Measurements from ENCODE around the gene PIGV. TPM values are rescaled to one million over a fixed set of nuclear protein-coding genes. Genes with fewer than 3 reads are reported as not detected.

PIGV gene
- total RNA-seq, result 10 to 100 TPM; 19.9 to 20.3 TPM

DNA sequence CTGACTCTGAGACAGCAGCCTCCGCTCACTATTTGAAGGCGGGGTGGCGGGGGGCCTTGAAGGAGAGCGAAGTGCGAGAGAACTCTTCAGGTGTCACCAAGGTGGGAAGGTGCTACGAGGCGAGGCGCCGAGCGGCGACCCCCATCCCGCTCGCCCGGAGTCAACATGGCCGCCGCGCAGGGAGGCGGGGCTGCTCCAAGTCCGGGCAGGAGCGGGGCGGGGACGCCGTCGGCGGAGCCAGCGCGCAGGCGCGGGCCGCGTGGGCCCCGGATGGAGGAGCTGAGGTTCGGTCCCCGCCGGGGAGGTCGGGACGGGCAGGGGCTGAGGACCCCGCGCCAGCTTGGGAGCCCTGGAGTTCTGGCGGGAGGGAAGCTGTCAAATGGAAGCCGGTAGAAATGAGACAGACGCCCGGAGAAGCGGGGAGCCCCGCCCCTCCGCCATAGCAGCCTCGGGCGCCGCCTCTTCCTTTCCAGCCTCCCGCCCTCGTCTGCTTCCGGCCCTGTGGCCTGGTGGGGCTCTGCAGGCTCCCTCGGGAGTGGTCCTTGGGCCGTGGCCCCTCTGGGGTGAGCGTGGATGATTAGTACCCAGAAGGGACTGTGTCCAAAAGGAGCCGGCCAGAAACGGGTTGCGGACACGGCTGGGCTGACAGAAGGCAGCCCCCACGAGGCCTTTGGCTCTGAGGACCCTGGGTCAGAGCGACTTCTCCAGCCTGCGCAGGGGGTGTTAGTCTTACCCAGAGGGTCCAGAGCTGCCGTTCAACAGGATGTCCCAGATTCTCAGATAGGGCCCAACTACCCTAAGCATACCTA, at the start of gene PIGV:
PIGV (plus strand) TSS at position 245 of the 809 bp plus-strand sequence. CDS start 2,866 bp downstream, outside the sequence.
- H3K4me3 Mint-ChIP-seq, result peak within 1 kb of the TSS; percentile 84
- ChIA-PET POLR2A (interaction anchor here (0.6 to 8.3 kb wide), 39 partner anchors 9 to 1472 kb away, joined by 3 to 325 read pairs (median 4); partner anchors contain the start of genes ARID1A, GPATCH3, GPN2 and SESN2), CTCF (interaction anchor here (0.6 to 8.9 kb wide), 47 partner anchors 10 to 371 kb away, joined by 3 to 334 read pairs (median 11); partner anchors contain the start of gene GPATCH3)
- H3K27me3 Mint-ChIP-seq (ENCODE audit: low read depth), result no peaks in the 10 kb centered on the region
- ATAC-seq, result peak; percentile 70
- H3K4me1 Mint-ChIP-seq (ENCODE audit: low read depth), result peaks cover 84% of the 10 kb centered on the region
- no peaks in the 10 kb centered on the region for H3K9me3 Mint-ChIP-seq (ENCODE audit: insufficient read depth)
- H3K27ac Mint-ChIP-seq, result peak within 1 kb of the TSS; percentile 100
- DNase-seq, result peak; percentile 91
- H3K36me3 Mint-ChIP-seq (ENCODE audit: low read depth), result peaks cover 38% of the 10 kb centered on the region

DNA sequence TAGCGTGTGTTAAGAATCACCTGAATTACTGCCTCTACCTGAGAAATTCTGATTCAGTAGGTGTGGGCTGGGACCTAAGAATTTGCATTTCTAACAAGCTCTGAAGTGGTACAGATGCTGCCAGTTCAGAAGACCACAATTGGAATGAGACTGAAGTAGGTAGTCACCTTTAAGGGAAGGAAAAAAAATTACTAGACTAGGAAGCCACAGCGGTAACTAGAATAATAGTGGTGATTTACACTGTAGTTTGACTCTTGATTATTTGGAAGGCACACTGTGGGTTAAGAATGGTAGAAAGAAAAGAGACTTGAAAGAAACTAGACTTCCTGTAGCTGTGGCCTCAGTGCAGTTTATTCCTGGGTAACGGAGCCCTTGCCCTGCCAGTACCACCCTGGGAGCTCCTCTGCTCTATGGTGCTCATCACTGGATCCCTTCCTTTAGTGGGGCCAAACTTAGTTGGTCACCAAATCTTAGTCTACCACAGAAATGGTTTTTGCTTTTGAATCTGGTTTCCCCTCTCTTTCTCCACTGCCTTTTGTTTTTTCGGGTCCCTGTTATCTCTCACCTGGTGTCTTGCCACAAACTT, 48.3 kb upstream of the PIGV start:
- ATAC-seq (peak; percentile 7), DNase-seq (no peak)
- ChIA-PET CTCF (interaction anchor here (1.7 to 1.8 kb wide), 2 partner anchors 12 to 50 kb away, joined by 4 to 8 read pairs; no protein-coding TSS in a partner anchor), POLR2A (interaction anchor here (0.7 to 1.0 kb wide), 2 partner anchors 37 to 43 kb away, joined by 3 to 4 read pairs; no protein-coding TSS in a partner anchor)
- Mint-ChIP-seq H3K4me3 (peak overlapping the region; percentile 24), H3K9me3 (ENCODE audit: insufficient read depth) (no peaks in the 10 kb centered on the region), H3K36me3 (ENCODE audit: low read depth) (peaks cover 60% of the 10 kb centered on the region), H3K27me3 (ENCODE audit: low read depth) (no peaks in the 10 kb centered on the region), H3K27ac (peak overlapping the region; percentile 87), H3K4me1 (ENCODE audit: low read depth) (peaks cover 74% of the 10 kb centered on the region)

DNA sequence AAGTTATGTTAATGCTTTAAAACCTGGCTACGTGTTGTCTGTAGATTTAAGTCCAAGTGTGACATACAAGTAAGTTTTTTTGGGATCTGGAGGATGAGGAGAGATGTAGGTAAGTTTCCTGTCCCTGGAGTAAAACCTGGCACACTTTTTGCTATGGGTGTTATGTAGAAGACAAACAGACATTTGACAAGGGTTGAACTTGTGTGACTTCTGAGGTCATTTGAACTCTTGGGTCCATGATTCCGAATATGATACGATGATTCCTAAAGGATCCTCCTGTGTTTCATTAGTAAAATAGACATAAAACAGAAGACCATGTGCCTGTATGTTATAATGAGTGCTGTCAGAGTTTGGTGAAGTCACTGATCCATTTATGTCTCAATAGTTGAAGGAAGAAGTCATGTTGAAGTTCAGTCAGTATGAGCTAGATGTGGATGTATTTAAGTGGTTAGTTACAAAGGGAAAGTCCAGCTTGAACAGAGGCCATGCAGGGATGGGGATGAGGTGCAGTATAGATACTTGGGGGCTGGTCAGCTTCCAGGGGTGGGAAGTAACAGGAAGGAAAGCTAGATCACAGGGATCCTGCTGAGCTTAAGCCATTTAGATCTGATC, 47.6 kb upstream of the PIGV start:
- Mint-ChIP-seq H3K27me3 (ENCODE audit: low read depth) (no peaks in the 10 kb centered on the region), H3K27ac (peak overlapping the region; percentile 47), H3K36me3 (ENCODE audit: low read depth) (peaks cover 63% of the 10 kb centered on the region), H3K4me3 (no peak overlapping the region), H3K9me3 (ENCODE audit: insufficient read depth) (no peaks in the 10 kb centered on the region), H3K4me1 (ENCODE audit: low read depth) (peaks cover 77% of the 10 kb centered on the region)
- ATAC-seq (no peak), DNase-seq (no peak)
- CTCF ChIA-PET, result interaction anchor here (1.7 to 1.8 kb wide), 2 partner anchors 12 to 49 kb away, joined by 4 to 8 read pairs; no protein-coding TSS in a partner anchor
- POLR2A ChIA-PET, result no interaction called here

DNA sequence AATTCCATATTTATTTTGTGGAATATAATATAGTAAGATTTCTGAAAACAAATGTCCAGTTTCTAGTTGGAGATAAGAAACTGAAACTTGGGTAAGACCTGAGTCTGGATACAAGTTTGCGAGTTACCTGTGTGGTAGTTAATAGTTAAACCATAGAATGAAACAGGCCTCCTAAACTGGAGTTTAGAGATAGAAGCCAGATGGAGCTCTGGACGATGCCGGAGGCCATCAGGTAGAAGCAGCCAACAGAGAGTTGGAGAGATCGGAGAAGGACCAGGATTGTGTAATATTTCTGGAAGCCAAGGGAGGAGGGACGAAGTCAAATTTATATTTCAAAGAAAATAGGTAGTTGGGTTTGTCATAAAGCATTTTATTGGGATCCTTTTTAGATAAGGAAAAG, 46.8 kb upstream of the PIGV start:
- CTCF ChIA-PET, result no interaction called here
- Mint-ChIP-seq H3K4me1 (ENCODE audit: low read depth) (peaks cover 79% of the 10 kb centered on the region), H3K27ac (peak overlapping the region; percentile 21), H3K36me3 (ENCODE audit: low read depth) (peaks cover 65% of the 10 kb centered on the region), H3K9me3 (ENCODE audit: insufficient read depth) (no peaks in the 10 kb centered on the region), H3K4me3 (no peak overlapping the region), H3K27me3 (ENCODE audit: low read depth) (no peaks in the 10 kb centered on the region)
- ATAC-seq (no peak), DNase-seq (no peak)
- POLR2A ChIA-PET, result interaction anchor here (1.5 to 7.4 kb wide), 3 partner anchors 12 to 46 kb away, joined by 4 to 57 read pairs (median 53); partner anchors contain the start of genes ARID1A and PIGV

DNA sequence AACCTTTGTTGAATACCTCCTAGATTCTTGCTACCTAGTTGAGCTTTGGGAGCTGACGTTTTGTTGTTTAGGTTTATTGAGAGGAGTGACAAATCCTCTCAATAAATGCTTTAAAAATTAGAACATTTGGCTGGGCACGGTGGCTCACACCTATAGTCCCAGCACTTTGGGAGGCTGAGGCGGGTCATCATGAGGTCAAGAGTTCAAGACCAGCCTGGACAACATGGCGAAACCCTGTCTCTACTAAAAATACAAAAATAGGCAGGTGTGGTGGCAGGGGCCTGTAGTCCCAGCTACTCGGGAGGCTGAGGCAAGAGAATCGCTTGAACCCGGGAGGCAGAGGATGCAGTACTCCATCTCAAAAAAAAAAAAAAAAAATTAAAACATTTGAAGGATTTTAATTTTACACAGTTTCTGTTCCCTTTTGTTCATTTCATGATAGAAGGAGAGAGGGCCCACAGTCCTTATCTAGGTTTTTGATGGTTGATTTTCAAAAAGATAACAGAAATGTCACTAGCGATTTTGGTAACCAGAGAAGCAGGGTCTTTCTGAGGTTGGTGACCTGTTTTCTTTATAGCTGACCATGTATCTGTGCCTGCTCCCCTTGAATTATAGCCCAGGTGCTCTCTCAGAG, 44.2 kb upstream of the PIGV start:
- Mint-ChIP-seq H3K27me3 (ENCODE audit: low read depth) (no peaks in the 10 kb centered on the region), H3K9me3 (ENCODE audit: insufficient read depth) (no peaks in the 10 kb centered on the region), H3K4me1 (ENCODE audit: low read depth) (peaks cover 88% of the 10 kb centered on the region), H3K36me3 (ENCODE audit: low read depth) (peaks cover 82% of the 10 kb centered on the region), H3K27ac (peak overlapping the region; percentile 97), H3K4me3 (peak overlapping the region; percentile 71)
- ATAC-seq (no peak), DNase-seq (no peak)
- ChIA-PET POLR2A (interaction anchor here (0.8 to 7.4 kb wide), 10 partner anchors 20 to 52 kb away, joined by 3 to 57 read pairs (median 4); partner anchors contain the start of genes ARID1A and PIGV), CTCF (interaction anchor here (0.8 to 6.8 kb wide), 17 partner anchors 10 to 244 kb away, joined by 3 to 44 read pairs (median 4); no protein-coding TSS in a partner anchor)

DNA sequence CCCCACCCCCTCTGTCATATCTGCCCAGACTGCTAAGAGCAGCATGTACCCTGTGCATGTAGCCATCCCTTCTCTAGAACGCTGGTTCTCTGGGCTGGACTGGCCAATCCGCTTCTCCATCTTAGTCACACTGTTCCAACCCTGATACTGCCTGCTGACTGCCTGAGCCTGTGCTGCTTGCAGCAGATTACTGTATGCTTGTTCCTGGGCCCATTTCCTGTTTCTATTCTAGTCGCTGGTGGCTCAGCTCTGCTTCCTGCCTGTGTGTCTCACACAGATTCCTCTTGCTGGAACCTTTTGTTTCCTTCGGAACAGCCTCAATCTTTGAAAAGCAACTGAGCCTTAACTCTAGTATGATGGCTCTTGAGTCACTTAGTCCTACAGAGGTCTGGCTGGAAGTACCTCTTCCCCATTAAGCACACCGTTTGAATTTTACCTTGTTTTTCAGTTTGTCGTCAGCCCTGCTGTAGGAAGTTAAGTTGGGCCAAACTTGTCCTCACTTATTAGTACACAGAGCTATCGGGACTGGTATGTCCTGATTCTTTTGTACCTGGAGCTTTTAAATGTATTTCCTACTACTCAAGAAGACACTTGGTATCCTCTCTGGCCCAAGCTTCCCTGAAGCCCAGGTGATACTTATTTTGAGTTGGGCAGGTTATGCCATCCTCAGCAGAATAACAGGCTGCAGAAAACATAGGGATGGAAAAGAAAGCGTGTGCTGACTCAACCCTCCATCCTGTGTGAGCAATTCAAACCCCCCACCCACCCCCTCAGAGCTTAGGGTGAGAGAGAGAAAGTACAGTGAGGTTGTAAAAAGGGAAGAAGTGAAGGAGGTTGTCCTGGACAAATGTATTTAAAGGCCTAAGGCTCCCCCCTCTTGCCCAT, 43.4 kb upstream of the PIGV start:
- CTCF ChIA-PET, result interaction anchor here (0.9 to 6.8 kb wide), 21 partner anchors 12 to 202 kb away, joined by 3 to 44 read pairs (median 4); partner anchors contain the start of gene PIGV
- Mint-ChIP-seq H3K27me3 (ENCODE audit: low read depth) (no peaks in the 10 kb centered on the region), H3K36me3 (ENCODE audit: low read depth) (peaks cover 82% of the 10 kb centered on the region), H3K27ac (peak overlapping the region; percentile 97), H3K4me3 (peak overlapping the region; percentile 71), H3K4me1 (ENCODE audit: low read depth) (peaks cover 83% of the 10 kb centered on the region), H3K9me3 (ENCODE audit: insufficient read depth) (no peaks in the 10 kb centered on the region)
- ATAC-seq (peak; percentile 98), DNase-seq (peak; percentile 94)
- POLR2A ChIA-PET, result interaction anchor here (1.0 to 7.4 kb wide), 9 partner anchors 21 to 52 kb away, joined by 3 to 57 read pairs (median 4); partner anchors contain the start of genes ARID1A and PIGV

DNA sequence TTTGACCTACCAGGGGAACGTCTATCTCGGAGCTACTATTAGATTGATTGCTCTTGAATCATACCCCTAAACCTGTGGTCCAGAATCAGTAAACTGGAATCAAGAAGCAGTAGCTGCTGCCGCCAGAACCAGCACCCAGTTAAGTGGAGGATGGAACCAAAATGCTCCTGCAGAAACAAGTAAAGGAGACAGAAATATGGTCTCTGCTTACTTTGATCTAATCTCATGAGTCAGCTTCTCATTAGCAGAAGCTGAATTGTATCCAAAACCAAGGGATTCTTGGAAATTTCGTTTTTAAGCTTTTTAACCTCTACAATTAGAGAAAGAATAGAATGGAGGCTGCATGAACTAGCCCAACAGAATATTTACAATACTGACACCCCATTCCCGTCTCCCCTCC, 42.6 kb upstream of the PIGV start:
- H3K4me1 Mint-ChIP-seq (ENCODE audit: low read depth), result peaks cover 79% of the 10 kb centered on the region
- no peaks in the 10 kb centered on the region for H3K27me3 Mint-ChIP-seq (ENCODE audit: low read depth)
- no peak for ATAC-seq
- DNase-seq, result no peak
- ChIA-PET POLR2A (interaction anchor here (1.1 to 7.4 kb wide), 5 partner anchors 21 to 53 kb away, joined by 3 to 57 read pairs (median 12); partner anchors contain the start of genes ARID1A and PIGV), CTCF (interaction anchor here (1.0 to 6.8 kb wide), 18 partner anchors 13 to 146 kb away, joined by 3 to 44 read pairs (median 4); partner anchors contain the start of gene PIGV)
- H3K36me3 Mint-ChIP-seq (ENCODE audit: low read depth), result peaks cover 84% of the 10 kb centered on the region
- H3K4me3 Mint-ChIP-seq, result peak overlapping the region; percentile 71
- H3K9me3 Mint-ChIP-seq (ENCODE audit: insufficient read depth), result no peaks in the 10 kb centered on the region
- H3K27ac Mint-ChIP-seq, result peak overlapping the region; percentile 97

DNA sequence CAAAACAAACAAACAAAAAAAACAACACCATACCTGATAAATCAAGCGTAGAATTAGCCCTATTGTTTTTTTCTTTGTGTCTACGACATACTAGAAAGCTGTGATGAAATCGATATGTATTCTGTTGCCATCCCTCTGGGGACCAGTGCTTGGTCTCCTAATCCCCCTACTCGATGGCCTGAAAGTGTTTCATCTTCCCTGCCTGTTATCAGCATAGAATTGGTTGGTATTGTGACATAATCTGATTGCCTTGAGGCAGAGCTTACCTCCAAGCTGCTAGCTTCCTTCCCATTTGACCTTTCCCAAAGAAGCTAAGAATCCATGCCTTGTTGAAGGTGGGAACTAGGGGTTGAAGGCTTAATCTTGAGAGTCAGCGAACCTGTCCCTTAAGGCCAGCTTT, 40.7 kb upstream of the PIGV start:
- H3K9me3 Mint-ChIP-seq (ENCODE audit: insufficient read depth), result no peaks in the 10 kb centered on the region
- no peak for ATAC-seq
- peaks cover 73% of the 10 kb centered on the region for H3K4me1 Mint-ChIP-seq (ENCODE audit: low read depth)
- no peak for DNase-seq
- H3K27ac Mint-ChIP-seq, result peak overlapping the region; percentile 63
- peaks cover 79% of the 10 kb centered on the region for H3K36me3 Mint-ChIP-seq (ENCODE audit: low read depth)
- H3K4me3 Mint-ChIP-seq, result no peak overlapping the region
- CTCF ChIA-PET, result interaction anchor here (1.4 to 6.8 kb wide), 5 partner anchors 14 to 144 kb away, joined by 3 to 44 read pairs (median 4); no protein-coding TSS in a partner anchor
- POLR2A ChIA-PET, result interaction anchor here (0.7 to 7.4 kb wide), 4 partner anchors 11 to 55 kb away, joined by 3 to 57 read pairs (median 28); partner anchors contain the start of genes ARID1A and PIGV
- no peaks in the 10 kb centered on the region for H3K27me3 Mint-ChIP-seq (ENCODE audit: low read depth)

DNA sequence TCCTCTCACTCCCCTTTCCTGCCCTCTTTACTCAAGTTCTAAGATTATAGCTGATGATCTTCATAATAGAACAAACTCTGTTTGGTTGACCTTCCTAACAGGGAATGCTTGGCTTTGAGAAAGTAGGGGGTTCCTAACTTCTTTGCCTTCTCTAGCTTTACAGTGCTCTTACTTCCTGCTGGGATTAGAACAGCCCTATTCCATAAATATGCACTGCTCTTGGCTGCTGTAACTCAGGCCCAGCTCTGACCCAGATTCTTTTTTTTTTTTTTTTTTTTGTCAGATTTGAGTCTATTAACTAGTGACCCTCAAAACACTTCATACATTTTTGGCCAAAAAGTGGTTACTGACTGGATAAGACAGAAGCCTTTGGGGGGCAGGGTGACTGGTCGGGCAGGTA, 39.4 kb upstream of the PIGV start:
- H3K9me3 Mint-ChIP-seq (ENCODE audit: insufficient read depth), result no peaks in the 10 kb centered on the region
- peak overlapping the region; percentile 50 for H3K27ac Mint-ChIP-seq
- ChIA-PET POLR2A (interaction anchor here (7.4 kb wide), 1 partner anchor 39 kb away, joined by 57 read pairs; the partner anchor contains the start of gene PIGV), CTCF (interaction anchor here (0.9 to 6.8 kb wide), 4 partner anchors 13 to 146 kb away, joined by 3 to 44 read pairs (median 4); no protein-coding TSS in a partner anchor)
- H3K4me3 Mint-ChIP-seq, result no peak overlapping the region
- no peaks in the 10 kb centered on the region for H3K27me3 Mint-ChIP-seq (ENCODE audit: low read depth)
- H3K4me1 Mint-ChIP-seq (ENCODE audit: low read depth), result peaks cover 74% of the 10 kb centered on the region
- peaks cover 82% of the 10 kb centered on the region for H3K36me3 Mint-ChIP-seq (ENCODE audit: low read depth)
- DNase-seq (no peak), ATAC-seq (no peak)

DNA sequence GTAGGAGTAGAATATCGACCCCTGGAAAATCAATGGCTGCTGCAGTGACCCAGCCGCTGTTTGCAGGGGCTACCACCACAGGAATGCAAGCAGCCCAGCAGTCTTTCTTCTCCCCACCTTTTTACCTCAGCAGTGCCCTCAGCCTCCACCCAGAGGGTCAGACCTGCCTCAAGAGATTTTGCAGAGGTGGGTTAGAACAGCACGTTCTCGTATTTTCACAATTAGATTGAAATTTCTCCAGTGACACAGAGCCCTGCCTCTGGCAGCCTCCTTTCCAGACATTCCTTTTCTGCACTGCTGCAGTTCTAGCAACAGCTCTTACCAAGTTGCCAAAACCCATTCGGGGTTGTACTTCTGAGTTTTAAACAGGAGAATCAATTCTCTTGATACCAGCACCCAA, 38.3 kb upstream of the PIGV start:
- no peaks in the 10 kb centered on the region for H3K27me3 Mint-ChIP-seq (ENCODE audit: low read depth)
- DNase-seq (no peak), ATAC-seq (no peak)
- peaks cover 70% of the 10 kb centered on the region for H3K4me1 Mint-ChIP-seq (ENCODE audit: low read depth)
- no peak overlapping the region for H3K4me3 Mint-ChIP-seq
- H3K9me3 Mint-ChIP-seq (ENCODE audit: insufficient read depth), result no peaks in the 10 kb centered on the region
- H3K36me3 Mint-ChIP-seq (ENCODE audit: low read depth), result peaks cover 82% of the 10 kb centered on the region
- ChIA-PET POLR2A (no interaction called here), CTCF (interaction anchor here (1.1 kb wide), 1 partner anchor 40 kb away, joined by 3 read pairs; no protein-coding TSS in a partner anchor)
- no peak overlapping the region for H3K27ac Mint-ChIP-seq

Data from activated CD8-positive, alpha-beta T cell treated with anti-CD3 and anti-CD28 coated beads, Interleukin-2, amount 10 ng/mL, durations not matched to agents 7 days and 5 days (primary cell).